T-helper 2 cell treated with Interferon-gamma antibody and Interleukin-4, amounts not matched to agents 100 ng/mL and 5 ng/mL, for 36 hours (primary cell): ENCODE data around the gene CTU2. TPM values are rescaled to one million over a fixed set of nuclear protein-coding genes. Genes with fewer than 3 reads are reported as not detected.
"Not testable (repeated sequence)": the region's sequence is repeated elsewhere in the genome, so short reads cannot be mapped to it uniquely, and the experiment has no call there.

Experiments
- intact Hi-C: fragments of 100-400 bp; cut with micrococcal nuclease; formaldehyde crosslinking; loops from one replicate; pipeline ENCODE4 v1.15.1; 2023
- total RNA-seq: library from RNA; stranded (reverse); gene quantifications from 2 replicates; pipeline ENCODE4 v1.2.3, GENCODE V29; 2022

The CTU2 gene
- 28.1 and 30.5 TPM in 2 replicates for total RNA-seq

DNA sequence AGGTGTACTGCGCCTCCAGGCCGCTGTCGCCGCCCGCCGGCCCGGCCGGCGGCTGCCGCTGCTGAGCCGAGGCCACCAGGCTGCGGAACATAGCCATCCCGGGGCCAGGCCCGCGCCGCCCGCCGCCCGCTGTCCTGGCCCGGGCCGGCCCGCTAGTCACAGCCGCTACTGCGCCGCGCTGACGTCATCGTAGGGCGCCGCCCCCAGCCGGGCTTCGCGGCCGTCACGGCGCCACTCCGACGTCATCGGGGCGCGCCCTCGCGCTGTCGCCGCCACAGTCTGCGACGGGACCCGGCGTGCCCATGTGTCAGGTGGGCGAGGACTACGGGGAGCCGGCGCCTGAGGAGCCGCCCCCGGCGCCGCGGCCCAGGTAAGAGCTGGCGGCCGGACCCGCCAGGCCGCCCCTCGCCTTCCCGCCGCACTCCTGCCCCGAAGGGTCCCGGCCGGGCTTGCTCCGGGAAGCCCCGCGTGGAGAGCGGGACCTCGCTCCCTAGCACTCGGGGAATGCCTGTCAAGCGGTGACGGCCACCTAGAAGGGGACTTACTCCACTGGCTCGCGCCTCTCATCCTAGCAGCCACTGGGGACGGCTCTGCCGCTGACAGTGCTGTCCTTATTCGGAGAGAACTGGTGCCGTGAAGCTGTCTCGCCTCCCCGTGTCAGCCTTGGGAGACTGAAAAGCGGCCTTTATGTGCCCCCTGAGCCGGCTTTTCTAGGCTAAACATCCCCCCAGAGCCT is at the start of gene CTU2, which contains the start of gene RNF166:
TSS of gene CTU2 (plus strand) at position 275 of the 736 bp plus-strand sequence. CDS start at position 303, 28 bp downstream.
TSS of gene RNF166 (minus strand) at position 180 of the 736 bp plus-strand sequence. CDS start at position 97, 83 bp downstream.
- intact Hi-C loops, result loop anchor here (1.0 kb wide), 1 partner anchor 136 kb away; the partner anchor contains the start of gene ZC3H18

DNA sequence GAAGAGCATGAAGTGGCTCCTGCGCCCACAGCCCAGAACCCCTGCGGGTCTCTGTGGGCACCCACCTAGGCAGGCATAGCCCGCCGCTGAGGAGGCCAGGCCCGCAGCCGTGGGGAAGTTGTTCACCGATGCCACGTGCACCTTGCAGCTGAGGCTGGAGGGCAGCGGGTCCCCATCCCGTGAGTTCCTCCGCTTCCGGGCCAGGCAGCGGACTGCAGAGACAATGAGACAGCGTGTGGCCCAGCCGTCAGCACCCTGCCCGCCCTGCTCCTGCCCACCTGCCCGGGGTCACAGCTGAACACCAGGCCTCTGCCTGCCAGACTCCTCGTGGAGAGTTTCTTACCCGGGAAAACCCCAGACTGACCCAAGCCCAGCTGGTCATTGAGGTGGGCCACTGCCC is 48.9 kb upstream of the CTU2 start:
- intact Hi-C loops, result no loop called here

DNA sequence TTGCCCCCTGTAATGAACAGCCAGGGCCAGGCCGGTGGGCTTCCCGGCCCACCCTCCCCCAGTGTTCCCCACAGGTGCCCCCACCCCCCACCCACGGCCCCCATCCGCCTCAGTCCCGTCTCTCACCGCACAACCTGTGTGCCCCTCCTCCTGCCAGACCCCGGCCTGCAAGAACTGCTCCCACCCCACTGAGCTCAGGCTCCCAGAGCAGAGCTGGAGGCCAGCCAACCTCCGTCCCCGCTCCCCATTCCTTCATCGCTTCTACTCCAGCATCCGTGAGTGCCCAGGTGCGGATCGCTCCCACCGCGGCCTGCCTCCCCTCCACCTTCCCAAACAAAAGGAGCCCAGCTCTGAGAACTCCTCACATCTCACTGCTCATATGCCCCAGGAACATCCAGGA is 47.6 kb upstream of the CTU2 start:
- intact Hi-C loops, result no loop called here

DNA sequence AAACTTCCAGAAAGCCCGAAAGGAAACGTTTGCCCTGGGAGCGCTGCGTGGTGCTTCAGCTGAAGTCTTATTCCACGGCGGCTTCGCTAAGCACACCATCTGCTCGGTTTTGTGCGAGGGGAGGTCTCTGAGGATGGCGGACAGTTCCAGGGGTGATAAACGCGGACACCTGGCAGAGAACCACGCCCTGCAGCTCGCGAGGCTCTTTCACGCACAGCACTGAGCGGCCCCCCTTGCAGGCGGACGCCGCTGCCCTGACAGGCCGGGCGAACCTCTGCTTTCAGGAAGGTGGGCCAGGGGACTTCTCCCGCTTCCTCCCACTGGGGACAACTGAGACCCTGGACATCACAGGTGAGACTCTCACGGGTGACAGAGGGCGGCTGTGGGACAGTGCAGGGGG is 47.1 kb upstream of the CTU2 start:
- intact Hi-C loops, result no loop called here

DNA sequence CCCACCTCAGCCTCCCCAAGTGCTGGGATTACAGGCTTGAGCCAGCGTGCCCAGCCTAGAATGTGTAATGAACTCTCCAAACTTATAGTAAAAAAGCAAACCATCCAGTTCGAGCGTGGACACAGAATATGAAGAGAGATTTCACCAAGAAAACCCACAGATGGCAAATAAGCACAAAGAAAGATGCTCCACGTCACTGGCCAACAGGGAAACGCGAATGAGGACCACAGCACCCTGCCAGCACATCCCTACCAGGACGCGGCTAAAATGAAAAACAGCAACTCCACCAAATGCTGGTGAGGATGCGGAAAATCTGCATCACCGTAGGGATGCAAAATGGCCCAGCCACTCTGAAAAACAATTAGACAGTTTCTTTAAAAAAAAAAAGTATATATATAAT is 44.8 kb upstream of the CTU2 start:
- intact Hi-C loops, result loop anchor here (5.0 kb wide), 1 partner anchor 89 kb away; the partner anchor contains the start of gene ZC3H18

DNA sequence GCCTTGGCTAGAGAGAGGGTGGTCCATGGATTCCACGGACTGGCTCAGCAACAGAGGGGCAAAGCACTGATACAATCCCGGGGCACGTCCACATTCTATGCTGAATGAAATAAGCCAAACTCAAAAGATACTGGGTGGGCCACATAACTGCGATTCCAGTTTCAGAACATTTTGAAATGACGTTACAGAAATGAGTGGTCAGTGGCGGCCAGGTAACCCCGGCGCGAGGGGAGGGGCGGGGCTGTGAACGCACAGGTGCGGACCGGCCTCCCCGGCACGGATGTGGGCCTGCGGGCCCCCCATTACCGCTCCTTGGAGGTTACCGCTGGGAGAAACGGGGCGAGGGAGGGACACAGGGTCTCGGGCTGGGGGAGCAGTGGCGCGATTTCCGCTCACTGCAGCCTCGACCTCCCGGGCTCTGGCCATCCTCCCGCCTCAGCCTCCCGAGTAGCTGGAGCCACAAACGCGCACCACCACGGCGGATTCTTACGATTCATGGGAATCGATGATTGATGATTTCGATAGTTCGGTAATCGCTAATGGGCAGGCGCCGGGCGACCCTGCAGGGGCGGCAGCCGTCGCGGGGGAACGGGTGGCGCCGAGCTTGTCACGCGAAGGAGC is 44.0 kb upstream of the CTU2 start:
- intact Hi-C loops, result loop anchor here (5.0 kb wide), 1 partner anchor 90 kb away; the partner anchor contains the start of gene ZC3H18

DNA sequence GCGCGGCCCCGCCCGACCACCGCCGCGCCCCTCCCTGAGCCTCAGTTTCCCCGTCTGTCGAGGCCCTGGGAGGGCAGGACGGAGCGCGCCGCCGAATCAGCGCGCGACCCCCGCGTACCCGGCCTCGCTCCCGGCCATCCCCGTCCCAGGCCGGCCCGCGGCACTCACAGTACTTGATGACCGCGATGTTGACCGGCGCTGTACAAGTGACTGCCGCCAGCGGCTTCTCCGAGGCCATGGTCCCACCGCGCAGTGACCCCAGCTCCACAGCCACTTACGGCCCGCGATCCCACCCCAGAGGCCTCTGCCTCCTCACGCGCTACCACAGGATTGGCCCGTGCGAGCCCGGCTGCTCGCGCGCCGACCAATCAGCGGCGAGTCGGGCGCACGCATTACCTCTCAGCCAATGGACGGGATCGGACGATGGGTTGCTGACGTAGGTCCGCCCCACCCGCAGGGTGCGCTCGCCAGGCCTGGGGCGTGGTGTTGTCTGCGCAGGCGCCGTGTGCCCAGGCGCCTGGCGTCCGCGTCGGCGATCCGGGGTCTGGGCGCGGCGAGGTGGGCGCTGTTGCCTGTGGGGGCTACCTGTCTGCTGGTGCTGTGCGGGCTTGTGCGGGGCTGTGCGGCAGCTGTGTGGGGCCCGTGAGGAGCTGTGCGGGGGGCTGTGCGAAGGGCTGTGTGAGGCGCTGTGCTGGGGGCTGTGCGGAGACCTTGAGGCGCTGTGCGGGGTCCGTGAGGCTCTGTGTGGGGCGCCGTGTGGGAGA is 43.3 kb upstream of the CTU2 start, which contains the start of gene MVD:
TSS of gene MVD (minus strand) at position 249 of the 764 bp plus-strand sequence. CDS start at position 238, 11 bp downstream.
- intact Hi-C loops, result loop anchor here (1.0 to 5.0 kb wide), 4 partner anchors 12 to 91 kb away; partner anchors contain the start of genes CYBA, SNAI3 and ZC3H18

DNA sequence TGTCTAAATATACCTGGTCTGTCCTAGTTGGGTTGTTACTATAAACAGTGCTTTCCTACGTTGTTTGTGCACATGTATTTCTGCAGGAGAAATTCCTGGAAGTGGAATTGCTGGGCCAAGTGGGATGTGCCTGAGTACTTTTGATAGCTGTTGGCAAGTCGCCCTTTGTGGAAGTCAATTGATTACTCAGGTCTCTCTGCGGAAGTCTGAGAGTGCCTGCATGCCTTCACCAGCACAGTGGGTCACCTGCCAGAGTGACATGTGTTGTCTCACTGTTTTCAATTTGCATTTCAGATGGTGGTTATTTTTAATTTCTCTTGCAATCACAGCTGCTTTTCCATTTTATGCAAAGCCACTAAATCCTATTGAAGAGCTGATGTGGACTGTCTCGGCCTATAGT is 41.2 kb upstream of the CTU2 start:
- intact Hi-C loops, result no loop called here

DNA sequence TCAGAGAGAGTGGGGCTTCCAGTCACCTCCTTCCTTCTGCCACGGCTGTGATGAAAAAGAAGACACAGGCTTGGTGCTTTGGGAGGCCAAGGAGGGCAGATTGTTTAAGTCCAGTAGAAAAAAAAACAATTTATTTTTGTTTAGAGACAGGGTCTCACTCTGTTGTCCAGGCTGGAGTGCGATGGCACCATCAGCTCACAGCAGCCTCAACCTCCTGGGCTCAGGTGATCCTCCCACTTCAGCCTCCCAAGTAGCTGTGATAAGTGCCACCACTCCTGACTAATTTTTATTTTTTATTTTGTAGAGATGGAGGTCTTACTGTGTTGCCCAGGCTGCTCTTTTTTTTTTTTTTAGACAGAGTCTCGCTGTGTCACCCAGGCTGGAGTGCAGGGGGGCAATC is 40.7 kb upstream of the CTU2 start:
- intact Hi-C loops, result no loop called here

DNA sequence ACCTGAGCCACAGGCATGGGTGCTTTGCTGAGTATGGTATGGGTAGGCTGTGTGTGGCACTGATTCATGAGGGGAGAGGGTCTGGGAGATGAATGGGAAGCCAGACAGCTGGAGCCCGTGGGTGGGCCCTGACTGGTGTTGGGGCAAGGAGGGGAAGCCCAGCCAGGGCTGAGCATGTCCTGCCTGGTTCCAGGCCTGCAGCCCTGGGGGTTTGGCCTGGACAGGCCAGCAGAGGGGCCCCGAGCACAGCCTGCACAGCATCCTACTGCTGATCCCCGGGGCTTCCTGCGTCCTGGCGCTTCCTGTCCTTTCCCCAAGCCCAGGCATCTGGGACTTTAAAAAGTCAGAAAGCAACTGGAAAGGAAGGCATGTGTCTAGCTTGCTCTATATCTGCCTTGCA is 38.8 kb upstream of the CTU2 start:
- intact Hi-C loops, result no loop called here

DNA sequence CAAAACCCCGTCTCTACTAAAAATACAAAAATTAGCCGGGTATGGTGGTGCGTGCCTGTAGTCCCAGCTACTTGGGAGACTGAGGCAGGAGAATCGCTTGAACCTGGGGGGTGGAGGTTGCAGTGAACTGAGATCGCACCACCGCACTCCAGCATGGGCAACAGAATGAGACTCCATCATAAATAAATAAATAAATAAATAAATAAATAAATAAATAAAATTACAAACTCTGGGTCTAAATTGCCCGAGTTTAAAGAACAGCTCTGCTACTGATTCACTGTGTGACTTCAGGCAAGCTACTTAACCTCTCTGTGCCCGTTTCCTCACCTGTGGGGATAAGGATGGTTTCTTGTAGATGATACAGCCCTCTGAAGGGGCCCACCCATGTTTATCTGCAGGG is 36.8 kb upstream of the CTU2 start:
- intact Hi-C loops, result not testable (repeated sequence)

DNA sequence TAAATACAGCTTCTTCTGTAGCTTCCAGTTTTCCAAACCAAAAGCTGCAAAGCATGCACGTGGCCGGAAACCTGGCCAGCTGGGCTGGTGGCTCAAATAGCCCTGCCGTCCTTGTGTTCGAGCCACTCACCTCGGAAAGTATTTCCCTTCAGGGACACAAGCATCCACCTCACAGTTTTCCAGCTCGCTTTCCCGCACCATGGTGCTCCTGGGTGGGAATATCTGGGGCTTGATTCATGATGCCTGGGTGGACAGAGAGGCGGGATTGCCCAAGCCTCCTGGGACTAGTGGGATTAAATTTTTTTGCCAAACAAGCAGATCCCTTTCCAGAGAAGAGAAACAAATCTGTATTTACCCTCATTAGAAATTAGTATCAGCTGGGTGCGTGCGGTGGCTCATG is 36.3 kb upstream of the CTU2 start:
- intact Hi-C loops, result no loop called here

DNA sequence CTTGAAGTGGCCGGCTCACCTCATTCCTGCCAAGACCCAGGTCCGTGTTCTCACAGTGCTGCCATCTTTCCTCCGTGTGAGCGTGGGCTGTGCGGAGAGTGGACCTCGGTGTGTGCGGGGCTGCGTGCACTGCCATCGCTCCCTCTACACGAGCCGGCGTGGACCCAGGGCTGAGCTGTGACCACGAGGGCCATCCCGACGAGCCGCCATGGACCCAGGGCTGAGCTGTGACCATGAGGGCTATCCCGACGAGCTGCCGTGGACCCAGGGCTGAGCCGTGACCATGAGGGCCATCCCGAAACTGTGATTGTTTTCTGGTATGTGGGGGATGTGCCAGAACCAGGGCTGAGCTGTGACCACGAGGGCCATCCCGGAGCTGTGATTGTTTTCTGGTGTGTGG is 34.5 kb upstream of the CTU2 start:
- intact Hi-C loops, result no loop called here

DNA sequence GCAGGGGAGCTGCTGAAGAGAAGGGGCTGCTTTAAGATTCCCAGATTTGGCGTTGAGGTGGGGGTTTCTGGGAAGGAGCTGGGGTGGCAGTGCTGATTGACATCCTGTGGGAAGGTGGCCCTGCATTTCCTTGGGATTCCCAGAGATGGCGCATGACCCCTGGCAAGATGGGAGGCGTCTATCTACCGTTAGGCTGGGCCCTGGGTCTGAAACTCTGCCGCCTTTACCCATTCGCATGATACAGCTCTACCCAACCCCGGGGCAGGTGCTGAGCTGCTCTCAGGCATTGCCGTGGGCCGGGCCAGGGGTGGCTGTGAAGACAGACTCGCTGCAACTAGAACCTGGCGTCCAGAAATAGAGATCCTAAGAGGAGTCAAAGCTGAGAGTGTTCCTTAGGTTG is 33.5 kb upstream of the CTU2 start:
- intact Hi-C loops, result no loop called here

DNA sequence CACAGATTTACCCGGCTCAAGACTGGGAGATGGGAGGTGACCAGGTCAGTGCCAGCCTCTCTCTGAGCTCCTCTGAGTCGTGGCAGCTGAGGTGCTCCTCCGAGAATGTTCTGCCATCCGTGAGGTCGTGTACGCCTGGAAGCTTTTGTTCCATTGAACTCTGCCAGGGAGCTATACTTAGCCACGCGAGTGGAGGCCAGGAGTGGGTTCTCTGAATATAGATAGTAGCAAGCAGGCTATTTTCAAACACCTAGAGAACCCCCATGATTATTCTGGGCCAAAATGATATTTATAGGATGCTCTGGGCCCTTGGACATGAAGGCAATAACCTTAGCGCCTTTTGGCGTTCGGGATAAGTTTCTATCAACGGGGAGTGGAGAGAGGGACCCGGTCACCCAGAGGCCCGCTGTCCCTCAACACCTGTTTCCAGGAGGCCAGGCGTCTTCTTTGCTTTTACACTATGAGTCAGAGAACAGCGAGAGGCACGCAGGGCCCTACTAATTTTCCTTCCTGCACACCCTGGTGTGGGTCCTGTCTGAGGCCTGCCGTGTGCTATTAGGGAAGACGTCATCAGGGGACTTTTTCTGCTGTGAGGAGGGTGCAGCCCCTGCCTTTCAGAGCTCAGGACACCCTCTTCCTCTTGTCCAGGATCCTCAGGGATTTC is 32.5 kb upstream of the CTU2 start:
- intact Hi-C loops, result no loop called here

DNA sequence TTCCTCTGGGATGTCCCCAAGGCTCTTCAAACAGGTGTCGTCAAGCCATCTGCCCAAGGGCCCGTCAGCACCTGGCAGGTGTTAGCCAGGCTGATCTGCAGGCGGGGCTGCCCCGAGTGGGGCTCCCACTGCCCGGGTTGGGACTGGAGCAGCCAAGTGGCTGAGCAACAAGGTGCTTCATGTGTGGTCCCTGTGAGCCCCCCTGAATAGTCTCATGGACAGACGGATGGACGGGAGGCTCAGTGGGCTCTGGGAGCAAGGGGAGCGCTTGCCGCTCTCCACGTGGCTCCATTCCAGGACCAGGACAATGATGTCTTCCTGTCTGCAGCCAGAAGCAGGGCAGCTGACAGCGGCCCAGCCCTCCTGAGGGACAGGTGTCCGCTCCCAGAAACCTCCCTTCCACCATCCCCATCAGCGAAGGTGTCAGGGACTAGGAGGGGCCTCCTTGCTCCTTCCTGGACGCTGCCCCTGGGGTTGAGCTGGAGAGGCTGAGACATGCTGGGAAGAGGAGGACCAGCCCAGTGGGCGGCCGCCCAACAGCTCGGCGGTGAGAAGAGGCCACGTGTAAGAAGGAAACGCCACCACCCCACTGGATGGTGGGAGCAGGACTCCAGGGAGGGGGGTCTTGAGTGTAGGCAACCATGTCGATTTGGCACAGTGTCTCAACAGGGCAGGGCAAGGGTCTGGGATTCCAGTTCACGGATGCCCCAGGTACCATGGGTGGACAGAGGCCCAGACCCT is 29.6 kb upstream of the CTU2 start:
- intact Hi-C loops, result no loop called here

DNA sequence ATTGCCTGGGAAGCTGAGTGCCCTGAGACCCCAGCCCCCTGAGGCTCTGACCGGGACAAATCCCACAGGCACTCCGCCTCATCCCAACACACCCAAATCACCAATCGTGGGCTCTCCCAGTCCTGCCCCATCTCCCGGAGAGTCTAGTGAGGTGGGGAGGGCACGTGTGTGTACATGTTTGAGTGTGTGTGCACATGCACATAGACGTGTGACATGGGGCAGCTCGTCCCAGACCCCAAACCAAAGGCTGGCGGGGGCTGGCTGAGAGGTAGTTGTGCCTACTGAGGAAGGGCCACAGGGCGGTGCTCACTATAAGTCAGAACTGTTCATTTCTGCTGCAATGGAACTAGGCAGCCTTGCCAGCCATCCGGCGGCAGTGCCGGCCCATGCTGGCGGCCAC is 28.6 kb upstream of the CTU2 start:
- intact Hi-C loops, result no loop called here

DNA sequence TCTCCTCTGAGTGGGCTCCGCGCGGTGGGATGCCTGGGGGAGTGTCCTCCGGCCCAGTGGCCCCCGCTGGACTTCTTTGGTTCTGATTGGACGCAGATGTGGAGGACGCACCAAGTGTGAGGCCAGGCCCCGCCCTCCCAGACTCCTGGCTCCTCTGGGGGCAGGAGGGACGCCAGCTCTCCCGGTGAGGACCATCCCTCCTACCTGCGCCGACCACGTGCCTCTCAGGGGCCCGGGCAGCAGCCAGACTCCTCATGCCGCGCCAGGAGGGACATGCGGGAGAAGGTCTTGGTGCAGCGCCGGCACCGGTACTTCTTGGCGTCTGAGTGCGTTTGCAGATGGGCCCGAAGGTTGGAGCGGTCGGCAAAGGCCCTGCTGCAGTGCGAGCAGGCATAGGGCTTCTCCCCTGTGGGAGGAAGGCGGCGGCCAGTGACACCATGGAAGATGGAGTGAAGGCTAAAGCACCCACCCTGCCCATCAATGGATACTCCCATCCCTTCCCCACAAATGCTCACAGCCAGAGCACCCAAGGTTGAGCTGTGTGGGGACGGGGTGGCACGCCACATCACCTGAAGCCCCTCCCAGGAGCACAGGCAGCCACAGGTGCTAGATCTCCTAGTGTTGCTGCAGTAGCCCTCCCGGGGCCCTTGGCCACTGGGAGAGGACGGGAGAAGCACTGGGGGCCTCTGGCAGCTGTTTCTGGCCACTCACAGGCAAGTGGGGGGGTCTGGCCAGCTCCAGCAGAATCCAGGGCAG is 27.9 kb upstream of the CTU2 start:
- intact Hi-C loops, result no loop called here

DNA sequence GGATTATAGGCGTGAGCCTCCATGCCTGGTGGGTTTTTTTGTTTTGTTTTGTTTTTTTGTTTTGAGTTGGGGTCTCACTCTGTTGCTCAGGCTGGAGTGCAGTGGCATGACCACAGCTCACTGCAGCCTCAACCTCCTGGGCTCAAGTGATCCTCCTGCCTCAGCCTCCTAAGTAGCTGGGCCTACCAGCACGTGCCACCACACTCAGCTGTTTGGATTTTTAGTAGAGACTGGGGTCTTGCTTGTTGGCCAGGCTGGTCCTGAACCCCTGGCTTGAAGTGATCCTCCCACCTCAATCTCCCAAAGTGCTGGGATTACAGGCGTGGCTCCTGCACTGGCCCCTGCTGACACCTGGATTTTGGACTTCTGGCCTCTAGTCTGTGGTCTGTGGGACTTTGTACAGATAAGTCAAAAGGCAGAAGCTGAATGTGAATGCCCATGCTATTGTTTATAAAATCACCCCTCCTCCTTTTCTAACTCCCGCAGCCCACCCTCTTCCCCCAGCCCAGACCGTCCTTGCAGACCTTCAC is 25.7 kb upstream of the CTU2 start:
- intact Hi-C loops, result no loop called here
